Ascending aorta (tissue), 2 donors: ENCODE results near the gene ANKRD44. TPM values are rescaled to one million over a fixed set of nuclear protein-coding genes. Genes with fewer than 3 reads are reported as not detected.

Experiments used
- DNase-seq, 2 donors: peaks; one replicate each; pipeline ENCODE4 v3.0.0-alpha.2; 2019; ENCODE audit warnings: low spot score in 2 of 2
- H3K27ac ChIP-seq, 2 donors: fragments of 200-600 bp; sonication (generic); one replicate each; pipeline ENCODE4 v1.5.1; 2016 to 2017; ENCODE audit warnings: mild to moderate bottlenecking in 1 of 2
- H3K27me3 ChIP-seq: fragments of 200-600 bp; sonication (generic); one replicate; pipeline ENCODE4 v1.5.1; 2017
- H3K36me3 ChIP-seq, 2 donors: fragments of 200-600 bp; sonication (generic); one replicate each; pipeline ENCODE4 v1.5.1; 2016
- H3K4me1 ChIP-seq, 2 donors: fragments of 200-600 bp; sonication (generic); one replicate each; pipeline ENCODE4 v1.5.1; 2016 to 2017; ENCODE audit warnings: mild to moderate bottlenecking in 1 of 2
- H3K4me3 ChIP-seq, 2 donors: fragments of 200-600 bp; sonication (generic); one replicate each; pipeline ENCODE4 v1.5.1; 2016 to 2017; ENCODE audit warnings: mild to moderate bottlenecking in 1 of 2
- H3K9me3 ChIP-seq, 2 donors: fragments of 200-600 bp; sonication (generic); one replicate each; pipeline ENCODE4 v1.5.1; 2016
- CTCF ChIP-seq, 3 experiments: fragments of 200-600 bp in 2 of 3; fragments of 450-650 bp in 1 of 3; sonication (generic) in 2 of 3; IDR thresholded peaks; one replicate each; pipeline ENCODE4 v1.5.1; 2016 to 2019; ENCODE audit warnings: antibody characterized with exemption in 3 of 3, mild to moderate bottlenecking in 1 of 3, moderate library complexity in 1 of 3
- intact Hi-C: fragments of 100-400 bp; cut with DNase I; formaldehyde crosslinking; loops from one replicate; pipeline ENCODE4 v1.15.1; 2023
- total RNA-seq: library from RNA; depleted of rRNA; stranded (reverse); fragments of >200 nt; gene quantifications from one replicate; pipeline ENCODE4 v1.1.0, GENCODE V29; 2016

The ANKRD44 gene
- total RNA-seq, 1 donor from 2014 or later, result 66.3 TPM

- H3K36me3 ChIP-seq, result no peaks in the 10 kb centered on the region
- H3K27ac ChIP-seq, result no peak overlapping the region
- H3K9me3 ChIP-seq, result no peaks in the 10 kb centered on the region
- intact Hi-C loops, result no loop called here
- no peak for TF ChIP-seq CTCF (IDR thresholded peaks at IDR 0.05)
- H3K27me3 ChIP-seq, result no peaks in the 10 kb centered on the region
- DNase-seq, result no peak
- peaks cover 0 to 12% of the 10 kb centered on the region in 2 donors for H3K4me1 ChIP-seq
- H3K4me3 ChIP-seq, result no peak overlapping the region
Measured at GRCh38 chr2:197251576-197251975, 59.0 kb downstream of the ANKRD44 start.

GRCh38 chr2:197251163-197251562 is 59.4 kb downstream of the ANKRD44 start:
- peaks cover 0 to 12% of the 10 kb centered on the region in 2 donors for H3K4me1 ChIP-seq
- DNase-seq, result no peak
- TF ChIP-seq CTCF (IDR thresholded peaks at IDR 0.05), result no peak
- H3K4me3 ChIP-seq, result no peak overlapping the region
- no peaks in the 10 kb centered on the region for H3K36me3 ChIP-seq
- no peak overlapping the region for H3K27ac ChIP-seq
- H3K9me3 ChIP-seq, result no peaks in the 10 kb centered on the region
- intact Hi-C loops, result no loop called here
- no peaks in the 10 kb centered on the region for H3K27me3 ChIP-seq

- no peak for DNase-seq
- Histone ChIP-seq H3K4me3 (no peak overlapping the region), H3K4me1 (peaks cover 0 to 7% of the 10 kb centered on the region in 2 donors), H3K36me3 (no peaks in the 10 kb centered on the region), H3K27me3 (no peaks in the 10 kb centered on the region), H3K9me3 (no peaks in the 10 kb centered on the region), H3K27ac (no peak overlapping the region)
- no peak for TF ChIP-seq CTCF (IDR thresholded peaks at IDR 0.05)
- intact Hi-C loops, result no loop called here
Measured at GRCh38 chr2:197250084-197250397, 60.5 kb downstream of the ANKRD44 start.

GRCh38 chr2:197249381-197250083 is 61.0 kb downstream of the ANKRD44 start:
- DNase-seq, result no peak
- H3K27ac ChIP-seq, result no peak overlapping the region
- H3K4me3 ChIP-seq, result no peak overlapping the region
- no peak for TF ChIP-seq CTCF (IDR thresholded peaks at IDR 0.05)
- no peaks in the 10 kb centered on the region for H3K36me3 ChIP-seq
- H3K4me1 ChIP-seq, result peaks cover 0 to 5% of the 10 kb centered on the region in 2 donors
- no peaks in the 10 kb centered on the region for H3K27me3 ChIP-seq
- intact Hi-C loops, result loop anchor here (5.0 kb wide), 1 partner anchor 42 kb away; no protein-coding TSS in a partner anchor
- H3K9me3 ChIP-seq, result no peaks in the 10 kb centered on the region

- intact Hi-C loops, result loop anchor here (5.0 kb wide), 1 partner anchor 41 kb away; no protein-coding TSS in a partner anchor
- Histone ChIP-seq H3K36me3 (no peaks in the 10 kb centered on the region), H3K27me3 (no peaks in the 10 kb centered on the region), H3K27ac (no peak overlapping the region), H3K4me3 (no peak overlapping the region), H3K4me1 (peaks cover 0 to 5% of the 10 kb centered on the region in 2 donors), H3K9me3 (no peaks in the 10 kb centered on the region)
- no peak for DNase-seq
- no peak for TF ChIP-seq CTCF (IDR thresholded peaks at IDR 0.05)
Measured at GRCh38 chr2:197248623-197249022, 62.0 kb downstream of the ANKRD44 start.
